ENCODE data around the gene MESD. TPM values are rescaled to one million over a fixed set of nuclear protein-coding genes. Genes with fewer than 3 reads are reported as not detected.

MESD gene
- total RNA-seq, 2 donors from 2014 or later: 28.0 to 33.9 TPM

- Histone ChIP-seq H3K27ac (no peak overlapping the region), H3K4me3 (no peak overlapping the region), H3K9me3 (no peaks in the 10 kb centered on the region), H3K36me3 (no peaks in the 10 kb centered on the region), H3K4me1 (replicated peaks) (no peaks in the 10 kb centered on the region), H3K27me3 (replicated peaks; ENCODE audit: insufficient read depth) (no peaks in the 10 kb centered on the region)
- intact Hi-C loops (cut with DNase I): no loop called here
- DNase-seq (ENCODE audit: low spot score): no peak
- 92% methylated on average over 12 of the region's 12 CpGs for WGBS
- no peak for TF ChIP-seq POLR2AphosphoS5 (IDR thresholded peaks at IDR 0.05)
- TF ChIP-seq CTCF (IDR thresholded peaks at IDR 0.05): no peak
- no peak for TF ChIP-seq POLR2A (IDR thresholded peaks at IDR 0.05)
These were observed 51.9 kb downstream of the MESD start for GRCh38 chr15:80937718-80938117.

GRCh38 chr15:80936288-80937078, 53.1 kb downstream of the MESD start:
- no peak for DNase-seq (ENCODE audit: low spot score)
- Histone ChIP-seq H3K4me1 (replicated peaks) (no peaks in the 10 kb centered on the region), H3K9me3 (no peaks in the 10 kb centered on the region), H3K27me3 (replicated peaks; ENCODE audit: insufficient read depth) (no peaks in the 10 kb centered on the region), H3K27ac (no peak overlapping the region), H3K36me3 (no peaks in the 10 kb centered on the region), H3K4me3 (no peak overlapping the region)
- intact Hi-C loops (cut with DNase I): no loop called here
- WGBS: 91% methylated on average over 16 of the region's 16 CpGs
- TF ChIP-seq CTCF (IDR thresholded peaks at IDR 0.05) (no peak), POLR2AphosphoS5 (IDR thresholded peaks at IDR 0.05) (no peak), POLR2A (IDR thresholded peaks at IDR 0.05) (no peak)

GRCh38 chr15:80934761-80935221, 54.8 kb downstream of the MESD start:
- Histone ChIP-seq H3K36me3 (no peaks in the 10 kb centered on the region), H3K9me3 (no peaks in the 10 kb centered on the region), H3K27me3 (replicated peaks; ENCODE audit: insufficient read depth) (no peaks in the 10 kb centered on the region), H3K4me1 (replicated peaks) (no peaks in the 10 kb centered on the region), H3K27ac (no peak overlapping the region), H3K4me3 (no peak overlapping the region)
- 91% methylated on average over 3 of the region's 3 CpGs for WGBS
- intact Hi-C loops (cut with DNase I): no loop called here
- no peak for TF ChIP-seq POLR2A (IDR thresholded peaks at IDR 0.05)
- TF ChIP-seq CTCF (IDR thresholded peaks at IDR 0.05): no peak
- no peak for TF ChIP-seq POLR2AphosphoS5 (IDR thresholded peaks at IDR 0.05)
- DNase-seq (ENCODE audit: low spot score): no peak

- TF ChIP-seq POLR2A (IDR thresholded peaks at IDR 0.05): no peak
- intact Hi-C loops (cut with DNase I): no loop called here
- Histone ChIP-seq H3K27me3 (replicated peaks; ENCODE audit: insufficient read depth) (no peaks in the 10 kb centered on the region), H3K9me3 (no peaks in the 10 kb centered on the region), H3K4me1 (replicated peaks) (no peaks in the 10 kb centered on the region), H3K36me3 (no peaks in the 10 kb centered on the region), H3K4me3 (no peak overlapping the region), H3K27ac (no peak overlapping the region)
- 70% methylated on average over 15 of the region's 15 CpGs for WGBS
- DNase-seq (ENCODE audit: low spot score): no peak
These were observed 56.6 kb downstream of the MESD start for GRCh38 chr15:80932989-80933388.

- Histone ChIP-seq H3K36me3 (no peaks in the 10 kb centered on the region), H3K4me3 (no peak overlapping the region), H3K27me3 (replicated peaks; ENCODE audit: insufficient read depth) (no peaks in the 10 kb centered on the region), H3K4me1 (replicated peaks) (no peaks in the 10 kb centered on the region), H3K27ac (no peak overlapping the region), H3K9me3 (no peaks in the 10 kb centered on the region)
- WGBS: 56% methylated on average over 5 of the region's 5 CpGs
- no peak for DNase-seq (ENCODE audit: low spot score)
- intact Hi-C loops (cut with DNase I): no loop called here
- no peak for TF ChIP-seq POLR2A (IDR thresholded peaks at IDR 0.05)
- no peak for TF ChIP-seq CTCF (IDR thresholded peaks at IDR 0.05)
- TF ChIP-seq POLR2AphosphoS5 (IDR thresholded peaks at IDR 0.05): no peak
These were observed 57.2 kb downstream of the MESD start for GRCh38 chr15:80932513-80932815.
